HCT116 (cell line): ENCODE data around the gene KLHL40.

Source experiments
- SP1 ChIP-seq: IDR thresholded peaks from 2 replicates; pipeline ENCODE4 v1.6.1; 2012; ENCODE audit warnings: low read depth
- TF ChIP-seq, protein P1 (sequence below), 3 experiments: fragments of 200-600 bp in 1 of 3; sonication (generic) in 1 of 3; IDR thresholded peaks in 2 of 3; conservative IDR thresholded peaks in 1 of 3; 2 replicates each; pipeline ENCODE4 v1.5.1; 2012 to 2017; ENCODE audit warnings: low read depth in 2 of 3, low read length in 2 of 3, antibody characterized with exemption in 1 of 3, borderline replicate concordance in 1 of 3, control low read depth in 1 of 3, mild to moderate bottlenecking in 1 of 3, mixed read lengths in 1 of 3, mixed run types in 1 of 3, moderate library complexity in 1 of 3; ENCODE audit not compliant: insufficient read depth in 1 of 3
- TF ChIP-seq, protein P2 (sequence below): IDR thresholded peaks from 2 replicates; pipeline ENCODE4 v1.6.1; 2012

DNA sequence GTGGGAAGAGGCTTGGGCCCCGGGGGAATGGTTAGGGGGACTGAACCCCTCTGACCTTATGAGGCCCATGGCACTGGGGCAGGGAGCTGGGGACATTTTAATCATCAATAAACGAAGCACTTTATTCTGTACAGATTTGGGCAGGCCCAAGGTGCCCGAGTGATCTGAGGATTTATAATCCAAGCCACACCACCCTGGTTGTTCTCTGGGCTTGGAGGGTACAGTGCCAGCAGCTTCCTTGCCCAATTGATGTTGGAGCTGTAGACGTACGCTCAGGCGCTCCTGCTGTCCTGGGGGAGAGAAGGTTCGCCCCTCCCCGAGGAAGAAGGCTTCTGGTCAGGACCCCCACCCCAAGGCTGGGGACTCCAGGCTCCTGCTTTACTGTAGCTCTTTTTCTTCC is 19.3 kb upstream of the KLHL40 start:
- TF ChIP-seq, protein P1, sequence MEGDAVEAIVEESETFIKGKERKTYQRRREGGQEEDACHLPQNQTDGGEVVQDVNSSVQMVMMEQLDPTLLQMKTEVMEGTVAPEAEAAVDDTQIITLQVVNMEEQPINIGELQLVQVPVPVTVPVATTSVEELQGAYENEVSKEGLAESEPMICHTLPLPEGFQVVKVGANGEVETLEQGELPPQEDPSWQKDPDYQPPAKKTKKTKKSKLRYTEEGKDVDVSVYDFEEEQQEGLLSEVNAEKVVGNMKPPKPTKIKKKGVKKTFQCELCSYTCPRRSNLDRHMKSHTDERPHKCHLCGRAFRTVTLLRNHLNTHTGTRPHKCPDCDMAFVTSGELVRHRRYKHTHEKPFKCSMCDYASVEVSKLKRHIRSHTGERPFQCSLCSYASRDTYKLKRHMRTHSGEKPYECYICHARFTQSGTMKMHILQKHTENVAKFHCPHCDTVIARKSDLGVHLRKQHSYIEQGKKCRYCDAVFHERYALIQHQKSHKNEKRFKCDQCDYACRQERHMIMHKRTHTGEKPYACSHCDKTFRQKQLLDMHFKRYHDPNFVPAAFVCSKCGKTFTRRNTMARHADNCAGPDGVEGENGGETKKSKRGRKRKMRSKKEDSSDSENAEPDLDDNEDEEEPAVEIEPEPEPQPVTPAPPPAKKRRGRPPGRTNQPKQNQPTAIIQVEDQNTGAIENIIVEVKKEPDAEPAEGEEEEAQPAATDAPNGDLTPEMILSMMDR (IDR thresholded peaks at IDR 0.05 in 2 of 3, conservative IDR thresholded peaks at IDR 0.05 in 1 of 3; ENCODE audit: borderline replicate concordance in 1 of 3, insufficient read depth in 1 of 3, low read depth in 2 of 3, low read length in 2 of 3) = no peak
- TF ChIP-seq, protein P2, sequence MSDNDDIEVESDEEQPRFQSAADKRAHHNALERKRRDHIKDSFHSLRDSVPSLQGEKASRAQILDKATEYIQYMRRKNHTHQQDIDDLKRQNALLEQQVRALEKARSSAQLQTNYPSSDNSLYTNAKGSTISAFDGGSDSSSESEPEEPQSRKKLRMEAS = no peak
- TF ChIP-seq SP1 = no peak
